ENCODE results near the gene IGFL1. TPM values are rescaled to one million over a fixed set of nuclear protein-coding genes. Genes with fewer than 3 reads are reported as not detected.
"Not testable (repeated sequence)": the region's sequence is repeated elsewhere in the genome, so short reads cannot be mapped to it uniquely, and the experiment has no call there.

Gene IGFL1
- total RNA-seq, 1 donor from 2014 or later = not detected

GRCh38 chr19:46265217-46265828 lies 35.8 kb downstream of the IGFL1 start:
- peak; percentile 82 for DNase-seq (ENCODE audit: low spot score)
- Mint-ChIP-seq H3K4me1 (ENCODE audit: unreplicated experiment) (no peaks in the 10 kb centered on the region), H3K4me3 (ENCODE audit: unreplicated experiment) (no peak overlapping the region), H3K9me3 (ENCODE audit: unreplicated experiment) (no peaks in the 10 kb centered on the region), H3K36me3 (ENCODE audit: low read depth, unreplicated experiment) (no peaks in the 10 kb centered on the region), H3K27ac (ENCODE audit: unreplicated experiment) (no peak overlapping the region), H3K27me3 (ENCODE audit: unreplicated experiment) (peaks cover 3% of the 10 kb centered on the region)
- TF ChIP-seq, protein P1, sequence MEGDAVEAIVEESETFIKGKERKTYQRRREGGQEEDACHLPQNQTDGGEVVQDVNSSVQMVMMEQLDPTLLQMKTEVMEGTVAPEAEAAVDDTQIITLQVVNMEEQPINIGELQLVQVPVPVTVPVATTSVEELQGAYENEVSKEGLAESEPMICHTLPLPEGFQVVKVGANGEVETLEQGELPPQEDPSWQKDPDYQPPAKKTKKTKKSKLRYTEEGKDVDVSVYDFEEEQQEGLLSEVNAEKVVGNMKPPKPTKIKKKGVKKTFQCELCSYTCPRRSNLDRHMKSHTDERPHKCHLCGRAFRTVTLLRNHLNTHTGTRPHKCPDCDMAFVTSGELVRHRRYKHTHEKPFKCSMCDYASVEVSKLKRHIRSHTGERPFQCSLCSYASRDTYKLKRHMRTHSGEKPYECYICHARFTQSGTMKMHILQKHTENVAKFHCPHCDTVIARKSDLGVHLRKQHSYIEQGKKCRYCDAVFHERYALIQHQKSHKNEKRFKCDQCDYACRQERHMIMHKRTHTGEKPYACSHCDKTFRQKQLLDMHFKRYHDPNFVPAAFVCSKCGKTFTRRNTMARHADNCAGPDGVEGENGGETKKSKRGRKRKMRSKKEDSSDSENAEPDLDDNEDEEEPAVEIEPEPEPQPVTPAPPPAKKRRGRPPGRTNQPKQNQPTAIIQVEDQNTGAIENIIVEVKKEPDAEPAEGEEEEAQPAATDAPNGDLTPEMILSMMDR (IDR thresholded peaks at IDR 0.05; ENCODE audit: unreplicated experiment) = peak; percentile 91

- Mint-ChIP-seq H3K9me3 (ENCODE audit: unreplicated experiment) (no peaks in the 10 kb centered on the region), H3K27me3 (ENCODE audit: unreplicated experiment) (no peaks in the 10 kb centered on the region), H3K4me3 (ENCODE audit: unreplicated experiment) (no peak overlapping the region), H3K36me3 (ENCODE audit: low read depth, unreplicated experiment) (no peaks in the 10 kb centered on the region), H3K4me1 (ENCODE audit: unreplicated experiment) (peaks cover 3% of the 10 kb centered on the region), H3K27ac (ENCODE audit: unreplicated experiment) (no peak overlapping the region)
- TF ChIP-seq, protein P1 (IDR thresholded peaks at IDR 0.05; ENCODE audit: unreplicated experiment) = no peak
- no peak for DNase-seq (ENCODE audit: low spot score)
These were observed 39.6 kb downstream of the IGFL1 start for GRCh38 chr19:46269101-46269500.

GRCh38 chr19:46270521-46271256 lies 41.1 kb downstream of the IGFL1 start:
- no peaks in the 10 kb centered on the region for H3K27me3 Mint-ChIP-seq (ENCODE audit: unreplicated experiment)
- TF ChIP-seq, protein P1 (IDR thresholded peaks at IDR 0.05; ENCODE audit: unreplicated experiment) = no peak
- no peak for DNase-seq (ENCODE audit: low spot score)
- H3K9me3 Mint-ChIP-seq (ENCODE audit: unreplicated experiment) = no peaks in the 10 kb centered on the region
- no peaks in the 10 kb centered on the region for H3K36me3 Mint-ChIP-seq (ENCODE audit: low read depth, unreplicated experiment)
- H3K4me3 Mint-ChIP-seq (ENCODE audit: unreplicated experiment) = no peak overlapping the region
- H3K27ac Mint-ChIP-seq (ENCODE audit: unreplicated experiment) = no peak overlapping the region
- peaks cover 3% of the 10 kb centered on the region for H3K4me1 Mint-ChIP-seq (ENCODE audit: unreplicated experiment)

GRCh38 chr19:46271481-46272197 lies 42.1 kb downstream of the IGFL1 start:
- Mint-ChIP-seq H3K27ac (ENCODE audit: unreplicated experiment) (no peak overlapping the region), H3K27me3 (ENCODE audit: unreplicated experiment) (no peaks in the 10 kb centered on the region), H3K36me3 (ENCODE audit: low read depth, unreplicated experiment) (no peaks in the 10 kb centered on the region), H3K9me3 (ENCODE audit: unreplicated experiment) (no peaks in the 10 kb centered on the region), H3K4me3 (ENCODE audit: unreplicated experiment) (no peak overlapping the region), H3K4me1 (ENCODE audit: unreplicated experiment) (peaks cover 3% of the 10 kb centered on the region)
- TF ChIP-seq, protein P1 (IDR thresholded peaks at IDR 0.05; ENCODE audit: unreplicated experiment) = no peak
- DNase-seq (ENCODE audit: low spot score) = no peak

DNA sequence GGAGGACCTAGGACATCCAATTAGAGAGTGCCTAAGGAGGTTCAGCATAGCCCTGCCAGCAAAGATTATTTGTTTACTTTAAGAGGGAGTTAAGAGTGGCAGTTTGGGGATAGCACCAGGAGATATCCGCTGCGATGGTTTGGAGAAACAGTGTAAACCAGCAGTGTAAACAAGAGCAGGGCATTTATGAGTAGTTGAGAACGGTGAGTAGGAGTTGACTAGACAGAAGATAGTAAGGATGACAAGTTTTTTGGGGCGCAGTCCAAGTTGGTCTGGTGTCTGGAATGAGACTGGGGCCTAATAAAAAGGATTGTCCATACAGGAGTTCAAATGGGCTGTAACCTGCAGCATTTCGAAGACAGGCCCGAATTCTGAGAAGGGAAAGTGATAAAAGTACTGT lies 44.4 kb downstream of the IGFL1 start:
- H3K27me3 Mint-ChIP-seq (ENCODE audit: unreplicated experiment); H3K9me3 Mint-ChIP-seq (ENCODE audit: unreplicated experiment); H3K4me1 Mint-ChIP-seq (ENCODE audit: unreplicated experiment); H3K27ac Mint-ChIP-seq (ENCODE audit: unreplicated experiment); DNase-seq (ENCODE audit: low spot score); H3K36me3 Mint-ChIP-seq (ENCODE audit: low read depth, unreplicated experiment); H3K4me3 Mint-ChIP-seq (ENCODE audit: unreplicated experiment): not testable (repeated sequence)
